Measurements from ENCODE around the gene C1orf216. TPM values are rescaled to one million over a fixed set of nuclear protein-coding genes. Genes with fewer than 3 reads are reported as not detected.

C1orf216 gene
- total and polyA plus RNA-seq, 2 of the 8 experiments (the other 6 are each of a cell fraction or from before 2014, with no cell fraction given): 7.5 to 10.8 TPM

DNA sequence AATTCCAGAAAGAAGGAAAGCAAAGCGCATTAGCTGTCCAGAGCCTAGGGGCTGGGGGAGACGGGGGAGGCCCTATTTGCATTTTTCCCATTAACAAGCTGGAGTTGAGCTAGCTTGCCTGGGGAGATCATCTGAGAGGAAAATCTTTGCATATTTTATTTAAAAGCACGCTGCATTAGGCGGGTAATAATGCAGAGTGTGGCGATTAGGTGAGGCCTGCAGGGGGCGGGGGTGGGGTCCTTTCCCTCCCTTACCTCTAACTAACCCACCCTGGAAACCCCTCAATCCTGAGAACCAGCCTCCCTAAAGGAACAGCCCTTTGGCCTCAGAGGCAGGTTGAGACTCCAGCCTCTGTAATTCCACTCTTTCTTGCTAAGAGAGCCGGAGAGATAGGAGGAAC lies 16.2 kb downstream of the C1orf216 start:
- Histone ChIP-seq H3K4me2 (ENCODE audit: insufficient read depth in 1 of 2, low read depth in 2 of 2, low read length in 2 of 2) (peak overlapping the region; percentile 55 to 65), H2BK20ac (ENCODE audit: low read length) (peak overlapping the region; percentile 34; the same call in 1 of the 2 replicates), H3K27ac (ENCODE audit: low read depth, low read length) (no peak overlapping the region), H3K79me1 (ENCODE audit: low read depth, low read length) (no peaks in the 10 kb centered on the region), H2AK5ac (ENCODE audit: low read depth, low read length) (no peak overlapping the region), H2BK15ac (ENCODE audit: low read length) (no peak overlapping the region), H3K36me3 (ENCODE audit: control insufficient read depth in 2 of 4, insufficient read depth in 4 of 4, low read length in 3 of 4) (no peaks in the 10 kb centered on the region), H3K9me3 (ENCODE audit: insufficient read depth in 2 of 2, low read depth in 1 of 2, low read length in 1 of 2) (peaks cover 0 to 4% of the 10 kb centered on the region in 2 experiments; a peak in 1 of 4 replicates), H3K18ac (ENCODE audit: extremely low read depth, low read length) (no peak overlapping the region), H4K20me1 (replicated peaks in 1 of 2; ENCODE audit: control insufficient read depth in 1 of 2, insufficient read depth in 2 of 2, low read length in 2 of 2) (no peaks in the 10 kb centered on the region), H3K9ac (replicated peaks in 1 of 4; ENCODE audit: extremely low read depth in 1 of 4, low read depth in 3 of 4, low read length in 3 of 4) (no peak overlapping the region), H3K23ac (ENCODE audit: insufficient read length) (no peak overlapping the region), H4K8ac (ENCODE audit: extremely low read depth, insufficient read depth, low read length) (no peak overlapping the region), H3K27me3 (replicated peaks in 1 of 4; ENCODE audit: control insufficient read depth in 3 of 4, extremely low read depth in 1 of 4, insufficient read depth in 3 of 4, low read length in 3 of 4) (peaks cover 0 to 4% (median 3%) of the 10 kb centered on the region in 4 experiments; a peak in 4 of 7 replicates), H3K23me2 (ENCODE audit: low read depth, low read length) (peaks cover 8% of the 10 kb centered on the region; the same call in 1 of the 2 replicates), H3K4ac (replicated peaks; ENCODE audit: insufficient read length, low read depth, low read length) (no peak overlapping the region), H4K5ac (ENCODE audit: insufficient read length, low read depth, low read length) (no peak overlapping the region), H3K4me1 (replicated peaks in 1 of 4; ENCODE audit: control insufficient read depth in 3 of 4, insufficient read depth in 4 of 4, low read length in 3 of 4) (peaks cover 8 to 19% (median 11%) of the 10 kb centered on the region in 4 experiments), H2AFZ (ENCODE audit: low read length) (no peak overlapping the region), H2BK5ac (ENCODE audit: low read depth, low read length) (no peak overlapping the region), H3K4me3 (ENCODE audit: extremely low read depth in 1 of 4, insufficient read depth in 2 of 4, low read depth in 3 of 4, low read length in 4 of 4) (peak overlapping the region in 3 of 4 experiments; percentile 13 to 45 (median 32); a peak in 3 of 8 replicates), H4K91ac (replicated peaks; ENCODE audit: insufficient read length, low read length) (no peak overlapping the region), H2BK120ac (replicated peaks; ENCODE audit: low read depth, low read length) (no peak overlapping the region), H3K56ac (replicated peaks; ENCODE audit: insufficient read length, low read depth, low read length) (no peak overlapping the region), H3K79me2 (ENCODE audit: control insufficient read depth in 1 of 2, insufficient read depth in 2 of 2, low read length in 2 of 2) (no peaks in the 10 kb centered on the region), H3K14ac (ENCODE audit: insufficient read length) (no peak overlapping the region), H2BK12ac (ENCODE audit: low read depth, low read length) (no peak overlapping the region)
- DNase-seq (ENCODE audit: low read depth in 1 of 2, low spot score in 2 of 2): no peak
- WGBS, 2 experiments (ENCODE audit: extremely low coverage in 1 of 2, insufficient coverage in 1 of 2, insufficient read length in 1 of 2, insufficient replicate concordance in 2 of 2, low coverage in 1 of 2, low lambda C conversion rate in 2 of 2, missing lambda C conversion rate in 1 of 2): 13% methylated on average over 7 of the region's 7 CpGs; no CpG with 5 or more reads in 1 of the 2 experiments
- CTCF ChIA-PET (ENCODE audit: partially characterized antibody): interaction anchor here (1.1 to 7.9 kb wide), 15 partner anchors 12 to 134 kb away, joined by 3 to 115 read pairs (median 6); no protein-coding TSS in a partner anchor
- POLR2A ChIA-PET (ENCODE audit: partially characterized antibody): interaction anchor here (0.6 to 1.6 kb wide), 5 partner anchors 10 to 1971 kb away, joined by 3 to 5 read pairs (median 3); partner anchors contain the start of gene C1orf216
- TF ChIP-seq, protein P1, sequence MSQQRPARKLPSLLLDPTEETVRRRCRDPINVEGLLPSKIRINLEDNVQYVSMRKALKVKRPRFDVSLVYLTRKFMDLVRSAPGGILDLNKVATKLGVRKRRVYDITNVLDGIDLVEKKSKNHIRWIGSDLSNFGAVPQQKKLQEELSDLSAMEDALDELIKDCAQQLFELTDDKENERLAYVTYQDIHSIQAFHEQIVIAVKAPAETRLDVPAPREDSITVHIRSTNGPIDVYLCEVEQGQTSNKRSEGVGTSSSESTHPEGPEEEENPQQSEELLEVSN (IDR thresholded peaks at IDR 0.05): 0 out of 2 replicates have a peak, but pooled peaks have one; percentile 25
- TF ChIP-seq RAD21 (IDR thresholded peaks at IDR 0.05 in 1 of 2, conservative IDR thresholded peaks at IDR 0.05 in 1 of 2; ENCODE audit: low read depth in 2 of 2, low read length in 2 of 2) (peak in 1 of 2 experiments; percentile 21; a peak in 2 of 4 replicates), JUND (IDR thresholded peaks at IDR 0.05; ENCODE audit: low read length) (no peak), KDM1A (IDR thresholded peaks at IDR 0.05; ENCODE audit: borderline replicate concordance, low read length) (peak; percentile 19; the same call in 1 of the 2 replicates), SP2 (IDR thresholded peaks at IDR 0.05; ENCODE audit: low read length) (no peak), CTCF (IDR thresholded peaks at IDR 0.05; ENCODE audit: control extremely low read depth in 1 of 3, insufficient read depth in 1 of 3, low read depth in 1 of 3, low read length in 3 of 3) (peak; percentile 30 to 41 (median 32)), SAP30 (IDR thresholded peaks at IDR 0.05; ENCODE audit: insufficient read depth, insufficient replicate concordance, low read length) (no peak), POLR2AphosphoS5 (IDR thresholded peaks at IDR 0.05; ENCODE audit: low read depth, low read length) (no peak)
- no peak for FAIRE-seq
